H1 (cell line): Measurements from ENCODE around the gene PERCC1. TPM values are rescaled to one million over a fixed set of nuclear protein-coding genes. Genes with fewer than 3 reads are reported as not detected.

Experiments
- CTCF ChIA-PET: fragments of 300-600 bp; sonication (Branson Sonifier 250); formaldehyde crosslinking; loops from one replicate; lab custom pipeline; 2021; ENCODE audit not compliant: partially characterized antibody; lab: Charles Lee
- POLR2A ChIA-PET: fragments of 300-600 bp; sonication (Branson Sonifier 250); formaldehyde crosslinking; loops from one replicate; lab custom pipeline; 2021; ENCODE audit warnings: inconsistent platforms; ENCODE audit not compliant: partially characterized antibody; lab: Charles Lee
- DNase-seq, 2 experiments: peaks; one replicate each; pipeline versions ENCODE4 v3.0.0 to v3.0.0-alpha.2; 2010 to 2022; ENCODE audit warnings: low spot score in 2 of 2, low read depth in 1 of 2, mixed read lengths in 1 of 2
- FAIRE-seq: peaks from 2 replicates; lab custom pipeline; 2011; peaks lifted over from hg19 to GRCh38; lab: Jason Lieb, UNC
- H2AFZ ChIP-seq: 2 replicates; pipeline ENCODE4 v1.8.1; 2012; ENCODE audit warnings: low read length, inconsistent platforms
- H2AK5ac ChIP-seq: 2 replicates; pipeline ENCODE4 v1.6.1; 2013; ENCODE audit warnings: low read depth, low read length
- H2BK120ac ChIP-seq: replicated peaks from 2 replicates; pipeline ENCODE3; 2013; ENCODE audit warnings: low read depth, low read length, inconsistent platforms
- H2BK12ac ChIP-seq: 2 replicates; pipeline ENCODE4 v1.6.1; 2013; ENCODE audit warnings: low read depth, low read length
- H2BK15ac ChIP-seq: 2 replicates; pipeline ENCODE4 v1.6.1; 2013; ENCODE audit warnings: low read length
- H2BK20ac ChIP-seq: 2 replicates; pipeline ENCODE4 v1.6.1; 2013; ENCODE audit warnings: low read length
- H2BK5ac ChIP-seq: 2 replicates; pipeline ENCODE4 v1.6.1; 2013; ENCODE audit warnings: low read depth, low read length
- H3K14ac ChIP-seq: 2 replicates; pipeline ENCODE4 v1.6.1; 2013; ENCODE audit warnings: inconsistent platforms; ENCODE audit not compliant: insufficient read length
- H3K18ac ChIP-seq: 2 replicates; pipeline ENCODE4 v1.6.1; 2013; ENCODE audit warnings: low read length; ENCODE audit errors: extremely low read depth
- H3K23ac ChIP-seq: 2 replicates; pipeline ENCODE4 v1.6.1; 2013; ENCODE audit warnings: inconsistent platforms; ENCODE audit not compliant: insufficient read length
- H3K23me2 ChIP-seq: 2 replicates; pipeline ENCODE4 v1.6.1; 2013; ENCODE audit warnings: low read depth, low read length
- H3K27ac ChIP-seq: 2 replicates; pipeline ENCODE4 v1.6.1; 2011; ENCODE audit warnings: low read depth, low read length, inconsistent platforms
- H3K27me3 ChIP-seq, 4 experiments: replicated peaks in 1 of 4; 1 replicate in 1 of 4; 2 replicates in 3 of 4; pipeline versions ENCODE4 v1.6.1 to v1.8.1; 2011 to 2013; ENCODE audit warnings: low read length in 3 of 4, mild to moderate bottlenecking in 3 of 4, inconsistent platforms in 2 of 4, mixed read lengths in 2 of 4, moderate library complexity in 1 of 4; ENCODE audit not compliant: control insufficient read depth in 3 of 4, insufficient read depth in 3 of 4; ENCODE audit errors: extremely low read depth in 1 of 4
- H3K36me3 ChIP-seq, 4 experiments: 2 replicates each; pipeline versions ENCODE4 v1.6.1 to v1.8.1; 2011 to 2013; ENCODE audit warnings: mild to moderate bottlenecking in 4 of 4, low read length in 3 of 4, moderate library complexity in 2 of 4, control low read depth in 1 of 4, inconsistent platforms in 1 of 4; ENCODE audit not compliant: insufficient read depth in 4 of 4, control insufficient read depth in 2 of 4
- H3K4ac ChIP-seq: replicated peaks from 2 replicates; pipeline ENCODE3; 2013; ENCODE audit warnings: low read length, low read depth, mixed read lengths, inconsistent platforms; ENCODE audit not compliant: insufficient read length
- H3K4me1 ChIP-seq, 4 experiments: replicated peaks in 1 of 4; 1 replicate in 1 of 4; 2 replicates in 3 of 4; pipeline versions ENCODE4 v1.6.1 to v1.8.1; 2011 to 2013; ENCODE audit warnings: low read length in 3 of 4, inconsistent platforms in 2 of 4, mixed read lengths in 1 of 4; ENCODE audit not compliant: insufficient read depth in 4 of 4, control insufficient read depth in 3 of 4
- H3K4me2 ChIP-seq, 2 experiments: 2 replicates each; pipeline versions ENCODE4 v1.6.1 to v1.8.1; 2011 to 2013; ENCODE audit warnings: low read depth in 2 of 2, low read length in 2 of 2, control low read depth in 1 of 2, inconsistent platforms in 1 of 2, mild to moderate bottlenecking in 1 of 2; ENCODE audit not compliant: insufficient read depth in 1 of 2
- H3K4me3 ChIP-seq, 4 experiments: fragments of 200-600, 300-600 bp in 1 of 4; sonication (generic), shearing (Covaris generic), sonication (Bioruptor Twin) in 1 of 4; 2 replicates each; pipeline versions ENCODE4 v1.5.1 to v1.8.1; 2011 to 2016; ENCODE audit warnings: low read length in 4 of 4, low read depth in 3 of 4, control low read depth in 2 of 4, inconsistent platforms in 2 of 4, mild to moderate bottlenecking in 2 of 4, mixed read lengths in 1 of 4, moderate library complexity in 1 of 4; ENCODE audit not compliant: insufficient read depth in 2 of 4; ENCODE audit errors: extremely low read depth in 1 of 4
- H3K56ac ChIP-seq: replicated peaks from 2 replicates; pipeline ENCODE3; 2013; ENCODE audit warnings: low read depth, mild to moderate bottlenecking, mixed read lengths, low read length, inconsistent platforms; ENCODE audit not compliant: insufficient read length
- H3K79me1 ChIP-seq: 2 replicates; pipeline ENCODE4 v1.6.1; 2013; ENCODE audit warnings: low read depth, low read length, control low read depth
- H3K79me2 ChIP-seq, 2 experiments: 2 replicates each; pipeline versions ENCODE4 v1.6.1 to v1.8.1; 2012 to 2013; ENCODE audit warnings: low read length in 2 of 2, mild to moderate bottlenecking in 2 of 2, inconsistent platforms in 1 of 2; ENCODE audit not compliant: insufficient read depth in 2 of 2, control insufficient read depth in 1 of 2
- H3K9ac ChIP-seq, 4 experiments: replicated peaks in 1 of 4; 1 replicate in 1 of 4; 2 replicates in 3 of 4; pipeline versions ENCODE4 v1.6.1 to v1.8.1; 2011 to 2013; ENCODE audit warnings: low read depth in 3 of 4, low read length in 3 of 4, control low read depth in 2 of 4, mild to moderate bottlenecking in 2 of 4, moderate library complexity in 2 of 4, inconsistent platforms in 1 of 4; ENCODE audit errors: extremely low read depth in 1 of 4
- H3K9me3 ChIP-seq, 2 experiments: 2 replicates each; pipeline versions ENCODE4 v1.6.1 to v1.8.1; 2012 to 2013; ENCODE audit warnings: mild to moderate bottlenecking in 2 of 2, moderate library complexity in 2 of 2, control low read depth in 1 of 2, inconsistent platforms in 1 of 2, low read depth in 1 of 2, low read length in 1 of 2, mixed read lengths in 1 of 2; ENCODE audit not compliant: insufficient read depth in 2 of 2
- H4K20me1 ChIP-seq, 2 experiments: replicated peaks in 1 of 2; 2 replicates each; pipeline versions ENCODE3 to v1.8.1; 2011 to 2013; ENCODE audit warnings: inconsistent platforms in 2 of 2, low read length in 2 of 2, mild to moderate bottlenecking in 1 of 2; ENCODE audit not compliant: insufficient read depth in 2 of 2, control insufficient read depth in 1 of 2
- H4K5ac ChIP-seq: 2 replicates; pipeline ENCODE4 v1.6.1; 2013; ENCODE audit warnings: low read length, low read depth, mixed read lengths, inconsistent platforms; ENCODE audit not compliant: insufficient read length
- H4K8ac ChIP-seq: 2 replicates; pipeline ENCODE4 v1.8.0; 2013; ENCODE audit warnings: mild to moderate bottlenecking, moderate library complexity, low read length, inconsistent platforms; ENCODE audit not compliant: insufficient read depth; ENCODE audit errors: extremely low read depth
- H4K91ac ChIP-seq: replicated peaks from 2 replicates; pipeline ENCODE3; 2013; ENCODE audit warnings: low read length, mixed read lengths, inconsistent platforms; ENCODE audit not compliant: insufficient read length
- CTBP2 ChIP-seq: IDR thresholded peaks from 2 replicates; pipeline ENCODE4 v1.7.0; 2011; ENCODE audit warnings: borderline replicate concordance, mild to moderate bottlenecking, moderate library complexity, mixed read lengths, low read length; ENCODE audit not compliant: insufficient read depth, insufficient read length
- HDAC6 ChIP-seq: IDR thresholded peaks from one replicate; pipeline ENCODE4 v1.7.1; 2012; ENCODE audit warnings: low read depth, mild to moderate bottlenecking, inconsistent platforms, low read length, moderate library complexity
- TCF12 ChIP-seq: IDR thresholded peaks from 2 replicates; pipeline ENCODE4 v1.6.1; 2011; ENCODE audit warnings: low read depth, mild to moderate bottlenecking, low read length
- WGBS, 2 experiments: shearing (Covaris generic) in 1 of 2; methylation state at CpG; one replicate each; pipeline versions ENCODE4 v1.1.6 to v1.1.7; 2013 to 2015; ENCODE audit warnings: low lambda C conversion rate in 2 of 2, mixed read lengths in 2 of 2, inconsistent platforms in 1 of 2, low coverage in 1 of 2, missing lambda C conversion rate in 1 of 2; ENCODE audit not compliant: insufficient replicate concordance in 2 of 2, insufficient coverage in 1 of 2, insufficient read length in 1 of 2; ENCODE audit errors: extremely low coverage in 1 of 2, missing lambda C conversion rate in 1 of 2; 5-methylcytosine and 5-hydroxymethylcytosine counted together
- polyA plus RNA-seq, 7 experiments: library from polyadenylated mRNA; depleted of rRNA in 3 of 7; stranded (reverse) in 5 of 7; unstranded in 2 of 7; fragments of >200 nt in 5 of 7; fragments of 200-250 nt in 2 of 7; gene quantifications; 1 replicate in 5 of 7; 2 replicates in 1 of 7; 4 replicates in 1 of 7; pipeline versions ENCODE4 v1.2.1 to v1.2.3, GENCODE V29; 2011 to 2013; ENCODE audit warnings: missing spikeins in 2 of 7, mixed read lengths in 2 of 7
- total RNA-seq: library from RNA; stranded (reverse); fragmentation: NEBNext Ultra II Directional; extraction: Animal tissue kit (Norgen Biotek cat#: 25700); gene quantifications from 2 replicates; pipeline ENCODE4 v1.2.1, GENCODE V29; 2021
- TF ChIP-seq, protein P1 (sequence below): IDR thresholded peaks from 2 replicates; pipeline ENCODE4 v1.6.1; 2012; ENCODE audit warnings: low read length, inconsistent platforms

PERCC1 gene
- total and polyA plus RNA-seq, 2 of the 8 experiments (the other 6 are each of a cell fraction or from before 2014, with no cell fraction given), result not detected

GRCh38 chr16:1475552-1476114 is 44.8 kb downstream of the PERCC1 start:
- H3K14ac ChIP-seq, result no peak overlapping the region
- peaks cover 5 to 8% of the 10 kb centered on the region in 2 experiments; a peak in 2 of 4 replicates for H3K9me3 ChIP-seq
- POLR2A ChIA-PET, result interaction anchor here (0.8 to 3.0 kb wide), 4 partner anchors 8 to 49 kb away, joined by 3 to 8 read pairs (median 4); no protein-coding TSS in a partner anchor
- no peak overlapping the region for H2BK15ac ChIP-seq
- DNase-seq, result no peak
- H2BK120ac ChIP-seq, result no peak overlapping the region
- H3K4me3 ChIP-seq, result peak overlapping the region; percentile 48 to 72 (median 60)
- no peak overlapping the region for H3K23ac ChIP-seq
- H3K27ac ChIP-seq, result no peak overlapping the region
- peaks cover 8% of the 10 kb centered on the region for H3K23me2 ChIP-seq
- peaks cover 4 to 5% of the 10 kb centered on the region in 2 experiments for H4K20me1 ChIP-seq
- TF ChIP-seq CTBP2 (no peak), HDAC6 (no peak), TCF12 (no peak)
- TF ChIP-seq, protein P1, sequence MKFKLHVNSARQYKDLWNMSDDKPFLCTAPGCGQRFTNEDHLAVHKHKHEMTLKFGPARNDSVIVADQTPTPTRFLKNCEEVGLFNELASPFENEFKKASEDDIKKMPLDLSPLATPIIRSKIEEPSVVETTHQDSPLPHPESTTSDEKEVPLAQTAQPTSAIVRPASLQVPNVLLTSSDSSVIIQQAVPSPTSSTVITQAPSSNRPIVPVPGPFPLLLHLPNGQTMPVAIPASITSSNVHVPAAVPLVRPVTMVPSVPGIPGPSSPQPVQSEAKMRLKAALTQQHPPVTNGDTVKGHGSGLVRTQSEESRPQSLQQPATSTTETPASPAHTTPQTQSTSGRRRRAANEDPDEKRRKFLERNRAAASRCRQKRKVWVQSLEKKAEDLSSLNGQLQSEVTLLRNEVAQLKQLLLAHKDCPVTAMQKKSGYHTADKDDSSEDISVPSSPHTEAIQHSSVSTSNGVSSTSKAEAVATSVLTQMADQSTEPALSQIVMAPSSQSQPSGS, result no peak
- TF ChIP-seq, all 59 proteins: peak for 0
- Histone ChIP-seq H3K79me1 (peaks cover 15% of the 10 kb centered on the region), H2BK20ac (no peak overlapping the region), H3K18ac (no peak overlapping the region), H4K5ac (no peak overlapping the region), H3K4ac (no peak overlapping the region), H2BK12ac (no peak overlapping the region), H4K8ac (peak overlapping the region; percentile 94), H2BK5ac (no peak overlapping the region), H3K4me2 (peak overlapping the region; percentile 90 to 97), H3K4me1 (peaks cover 0 to 7% (median under 1%) of the 10 kb centered on the region in 4 experiments; a peak in 3 of 7 replicates), H2AFZ (no peak overlapping the region), H3K27me3 (peaks cover 0 to 5% (median 0%) of the 10 kb centered on the region in 4 experiments; a peak in 2 of 7 replicates), H3K56ac (no peak overlapping the region), H2AK5ac (no peak overlapping the region), H3K9ac (peak overlapping the region in 1 of 4 experiments; percentile 81; a peak in 3 of 7 replicates), H3K79me2 (peaks cover 4 to 34% of the 10 kb centered on the region in 2 experiments), H3K36me3 (no peaks in the 10 kb centered on the region), H4K91ac (no peak overlapping the region)
- FAIRE-seq, result no peak
- WGBS, 2 experiments, result 77% methylated on average over 15 of the region's 15 CpGs; no CpG with 5 or more reads in 1 of the 2 experiments
- CTCF ChIA-PET, result interaction anchor here (0.7 kb wide), 1 partner anchor 93 kb away, joined by 4 read pairs; no protein-coding TSS in a partner anchor
